Activated effector memory CD4-positive, alpha-beta T cell treated with Interleukin-2 at 50 U/mL for 16 hours (primary cell): Measurements from ENCODE around the gene EML4.
"Not testable (repeated sequence)": the region's sequence is repeated elsewhere in the genome, so short reads cannot be mapped to it uniquely, and the experiment has no call there.

Experiments
- DNase-seq: peaks from one replicate; pipeline ENCODE4 v3.0.0-alpha.2; 2020

Gene EML4

GRCh38 chr2:42315844-42316470, 146.8 kb downstream of the EML4 start:
- DNase-seq = no peak

DNA sequence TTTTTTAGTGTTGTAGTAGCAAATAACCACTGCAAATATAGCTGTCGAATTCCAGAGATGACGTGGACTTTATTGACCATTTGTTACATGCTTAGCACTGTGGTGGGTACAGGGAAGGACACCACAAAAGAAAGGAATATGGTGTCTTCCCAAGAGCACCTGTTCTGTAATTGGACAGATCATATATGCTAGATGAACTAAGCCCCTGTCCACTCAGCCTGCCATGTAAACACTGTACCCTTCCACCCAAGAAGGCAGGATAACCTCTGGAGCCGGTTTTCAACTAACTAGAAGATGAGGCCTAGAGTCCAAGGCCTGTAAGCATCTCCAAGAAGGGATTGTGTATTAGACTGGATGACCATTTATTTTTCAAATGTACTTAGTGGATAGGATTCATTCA, 147.8 kb downstream of the EML4 start:
- no peak for DNase-seq

DNA sequence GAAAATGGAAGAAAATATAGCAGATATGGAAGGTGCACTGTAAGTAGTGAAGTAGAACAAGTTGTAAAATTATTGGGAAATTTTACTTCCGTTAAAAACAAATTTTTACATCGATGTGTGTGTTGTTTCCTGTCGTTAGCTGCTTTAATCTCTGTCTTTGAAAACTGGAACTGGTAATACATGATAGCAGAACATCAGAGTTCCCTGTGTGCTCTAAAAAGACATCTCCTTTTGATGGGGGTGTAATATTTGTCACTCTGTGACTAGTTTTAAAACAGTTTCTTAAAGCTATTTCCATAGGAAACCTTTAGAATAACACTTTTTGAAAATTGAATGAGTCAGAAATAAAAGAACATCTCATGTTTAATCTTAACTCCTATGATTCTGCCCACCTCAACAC, 148.3 kb downstream of the EML4 start:
- no peak for DNase-seq

DNA sequence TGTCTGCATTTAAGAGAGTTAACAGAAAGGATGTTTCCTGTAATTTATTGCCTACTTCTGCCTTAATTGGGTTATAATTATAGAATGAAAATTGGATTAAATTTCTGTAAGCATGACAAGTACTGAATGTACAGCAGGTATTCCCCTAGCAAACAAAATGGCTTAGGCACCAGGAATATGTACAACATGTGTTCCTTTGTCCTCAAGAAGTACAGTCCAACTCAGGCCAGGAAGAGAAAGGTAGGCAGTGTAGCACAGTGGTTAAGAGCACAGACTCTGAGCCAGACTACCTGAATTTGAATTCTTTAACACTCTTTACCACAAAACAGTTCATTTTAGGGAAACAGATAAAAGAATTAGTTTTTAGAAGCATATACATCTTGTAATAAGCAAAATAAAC, 148.8 kb downstream of the EML4 start:
- no peak for DNase-seq

DNA sequence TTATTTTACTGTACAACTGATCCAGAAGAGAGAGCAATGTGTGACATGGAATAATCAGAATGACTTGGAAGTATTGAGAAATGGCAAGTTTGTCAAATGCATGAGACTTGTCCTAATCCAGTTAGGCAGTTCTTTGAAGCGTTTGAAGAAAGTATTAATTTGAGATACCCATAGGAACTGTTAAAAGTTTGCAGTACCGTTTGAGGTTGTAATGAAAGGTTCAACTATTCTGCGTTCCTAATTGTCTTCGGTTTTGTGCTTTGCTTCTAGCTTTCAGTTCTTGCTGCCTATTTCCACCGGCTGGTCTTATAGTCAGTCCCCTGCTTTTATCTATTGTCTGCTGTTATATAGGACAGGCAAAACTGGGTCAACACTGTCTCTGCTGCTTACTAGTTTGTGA, 150.1 kb downstream of the EML4 start:
- DNase-seq = no peak

GRCh38 chr2:42321452-42322064, 152.4 kb downstream of the EML4 start:
- DNase-seq = no peak

- no peak for DNase-seq
Measured at GRCh38 chr2:42324244-42324643, 155.1 kb downstream of the EML4 start.

DNA sequence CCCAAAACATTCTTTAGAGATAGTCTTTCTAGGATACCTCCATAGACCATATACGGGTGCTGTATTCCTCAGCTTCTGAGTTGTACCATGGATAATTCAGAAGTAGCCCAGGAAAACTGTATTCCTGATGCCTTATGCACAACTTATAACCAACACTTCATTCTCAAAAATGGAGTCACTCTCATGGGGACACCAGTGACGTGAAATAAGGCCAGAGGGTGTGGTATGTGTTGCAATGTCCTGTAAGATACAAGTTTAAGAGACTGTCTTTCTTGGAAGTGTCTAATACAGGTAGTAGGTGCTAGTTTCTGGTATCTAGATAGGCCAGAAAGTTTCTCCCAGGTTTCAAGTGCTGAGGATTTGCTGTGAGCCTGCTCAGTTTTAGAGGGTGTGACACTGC, 155.8 kb downstream of the EML4 start:
- no peak for DNase-seq

- DNase-seq = no peak
Measured at GRCh38 chr2:42325609-42326008, 156.5 kb downstream of the EML4 start.

- no peak for DNase-seq
Measured at GRCh38 chr2:42327125-42327524, 158.0 kb downstream of the EML4 start.

DNA sequence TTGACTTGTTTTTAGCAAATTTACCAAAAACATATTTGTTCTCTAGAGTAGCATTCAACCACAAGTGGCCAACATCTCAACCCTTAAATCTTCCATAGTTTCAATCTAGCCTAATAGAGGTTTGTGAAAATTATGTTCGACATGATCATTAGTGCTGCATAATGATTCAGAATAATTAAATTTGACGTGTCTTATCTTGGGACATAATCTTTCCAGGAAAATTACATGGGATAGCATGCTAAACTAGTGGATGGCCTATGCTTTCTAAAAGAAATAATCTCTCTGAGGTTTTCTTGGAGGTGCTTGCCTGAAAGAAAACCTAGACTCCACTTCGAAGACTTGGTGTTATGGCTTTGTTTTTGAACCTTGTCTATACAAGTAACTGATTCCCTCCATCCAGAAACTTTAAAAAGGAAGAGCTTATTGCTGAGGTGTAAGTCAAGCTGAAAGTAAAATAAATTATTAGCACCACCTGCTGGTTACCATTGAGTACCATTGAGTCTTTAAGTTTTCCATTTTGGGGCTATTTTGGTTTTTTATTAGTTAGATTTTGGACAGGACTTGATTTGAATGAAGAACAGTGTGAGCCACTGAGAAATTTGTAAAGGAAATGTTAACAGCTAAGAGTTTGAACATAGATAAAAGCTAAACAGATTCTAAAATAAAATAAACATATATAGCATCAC, 159.1 kb downstream of the EML4 start:
- no peak for DNase-seq

DNA sequence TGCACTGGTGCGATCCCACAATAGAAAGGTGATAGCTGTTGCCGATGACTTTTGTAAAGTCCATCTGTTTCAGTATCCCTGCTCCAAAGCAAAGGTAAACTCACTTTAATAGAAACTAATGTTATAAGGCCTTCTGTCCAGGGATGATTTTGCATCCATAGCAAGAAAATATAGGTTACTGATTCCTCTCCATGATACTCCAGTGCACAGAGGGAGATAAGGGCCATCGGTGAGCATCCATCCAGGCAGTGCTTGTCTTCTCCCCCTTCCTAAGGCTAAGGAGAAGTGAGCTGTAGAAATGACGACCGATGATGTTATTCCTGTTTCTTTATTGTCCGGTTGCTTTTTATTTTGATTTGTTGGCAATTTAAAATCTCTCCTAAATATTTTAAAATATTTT, 159.8 kb downstream of the EML4 start:
- no peak for DNase-seq

DNA sequence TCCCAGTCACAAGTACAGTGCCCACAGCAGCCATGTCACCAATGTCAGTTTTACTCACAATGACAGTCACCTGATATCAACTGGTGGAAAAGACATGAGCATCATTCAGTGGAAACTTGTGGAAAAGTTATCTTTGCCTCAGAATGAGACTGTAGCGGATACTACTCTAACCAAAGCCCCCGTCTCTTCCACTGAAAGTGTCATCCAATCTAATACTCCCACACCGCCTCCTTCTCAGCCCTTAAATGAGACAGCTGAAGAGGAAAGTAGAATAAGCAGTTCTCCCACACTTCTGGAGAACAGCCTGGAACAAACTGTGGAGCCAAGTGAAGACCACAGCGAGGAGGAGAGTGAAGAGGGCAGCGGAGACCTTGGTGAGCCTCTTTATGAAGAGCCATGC, 160.6 kb downstream of the EML4 start:
- DNase-seq = no peak

DNA sequence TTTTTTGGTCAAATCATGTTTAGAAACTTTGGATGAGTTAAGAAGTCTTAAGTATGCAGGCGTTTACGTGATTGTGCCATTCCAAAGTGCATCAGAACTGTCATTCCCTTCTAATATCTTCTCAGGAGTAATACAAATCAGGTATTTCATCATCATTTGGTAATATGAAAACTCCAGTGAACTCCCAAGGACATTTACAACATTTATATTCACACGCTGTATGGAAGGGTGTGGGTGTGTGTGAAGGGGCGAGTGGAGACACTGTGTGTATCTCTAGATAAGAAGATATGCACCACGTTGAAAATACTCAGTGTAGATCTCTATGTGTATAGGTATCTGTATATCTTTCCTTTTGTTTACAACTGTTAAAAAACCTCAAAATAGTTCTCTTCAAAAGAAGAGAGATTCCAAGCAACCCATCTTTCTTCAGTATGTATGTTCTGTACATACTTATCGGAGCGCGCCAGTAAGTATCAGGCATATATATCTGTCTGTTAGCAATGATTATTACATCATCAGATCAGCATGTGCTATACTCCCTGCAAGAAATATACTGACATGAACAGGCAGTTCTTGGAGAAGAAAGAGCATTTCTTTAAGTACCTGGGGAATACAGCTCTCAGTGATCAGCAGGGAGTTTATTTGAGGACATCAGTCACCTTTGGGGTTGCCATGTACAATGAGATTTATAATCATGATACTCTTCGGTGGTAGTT, 162.6 kb downstream of the EML4 start:
- DNase-seq = no peak

GRCh38 chr2:42332575-42332974, 163.4 kb downstream of the EML4 start:
- DNase-seq = no peak

- no peak for DNase-seq
Measured at GRCh38 chr2:42333579-42333978, 164.4 kb downstream of the EML4 start.

DNA sequence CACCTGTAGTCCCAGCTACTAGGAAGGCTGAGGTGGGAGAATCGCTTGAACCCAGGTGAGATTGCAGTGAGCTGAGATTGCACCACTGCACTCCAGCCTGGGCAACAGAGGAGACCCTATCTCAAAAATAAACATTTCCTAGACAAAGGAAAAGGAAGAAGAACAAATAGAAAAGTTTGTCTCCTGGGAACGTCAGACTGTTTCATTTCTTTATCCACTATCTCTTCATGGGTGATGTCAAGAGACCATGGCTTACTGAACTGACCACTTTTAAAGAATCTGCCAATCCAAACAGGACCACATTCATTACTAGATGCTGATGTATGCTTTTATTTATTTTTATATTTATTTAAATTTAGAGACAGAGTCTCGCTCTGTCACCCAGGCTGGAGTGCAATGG, 165.1 kb downstream of the EML4 start:
- no peak for DNase-seq

- not testable (repeated sequence) for DNase-seq
Measured at GRCh38 chr2:42334865-42335264, 165.7 kb downstream of the EML4 start.

DNA sequence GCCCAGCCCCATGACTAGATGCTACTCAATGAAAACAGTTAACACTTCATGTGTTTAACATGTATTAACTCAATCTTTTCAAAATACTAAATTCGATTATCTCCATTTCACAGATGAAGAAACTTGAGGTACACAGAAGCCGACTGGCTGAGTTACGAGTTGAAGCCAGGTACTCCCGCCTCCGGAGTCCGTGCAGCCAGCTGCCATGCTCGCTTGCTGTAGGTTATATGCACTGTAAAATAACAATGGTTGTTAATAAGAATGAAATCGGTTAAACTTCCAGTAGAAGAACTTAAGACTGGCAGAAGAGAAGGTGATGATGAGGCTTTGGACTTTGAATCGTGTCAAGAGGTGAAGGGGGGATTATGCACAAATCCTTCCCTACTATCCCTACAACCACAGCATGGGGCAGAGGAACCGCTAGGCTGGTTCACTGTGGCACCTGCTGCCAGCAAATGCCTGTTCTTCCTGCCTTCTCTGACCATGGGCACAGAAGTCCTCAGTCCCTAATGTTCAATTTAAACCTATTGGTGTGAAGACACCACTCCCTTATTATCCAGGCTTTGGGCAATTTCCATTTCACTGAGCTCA, 166.5 kb downstream of the EML4 start:
- no peak for DNase-seq

DNA sequence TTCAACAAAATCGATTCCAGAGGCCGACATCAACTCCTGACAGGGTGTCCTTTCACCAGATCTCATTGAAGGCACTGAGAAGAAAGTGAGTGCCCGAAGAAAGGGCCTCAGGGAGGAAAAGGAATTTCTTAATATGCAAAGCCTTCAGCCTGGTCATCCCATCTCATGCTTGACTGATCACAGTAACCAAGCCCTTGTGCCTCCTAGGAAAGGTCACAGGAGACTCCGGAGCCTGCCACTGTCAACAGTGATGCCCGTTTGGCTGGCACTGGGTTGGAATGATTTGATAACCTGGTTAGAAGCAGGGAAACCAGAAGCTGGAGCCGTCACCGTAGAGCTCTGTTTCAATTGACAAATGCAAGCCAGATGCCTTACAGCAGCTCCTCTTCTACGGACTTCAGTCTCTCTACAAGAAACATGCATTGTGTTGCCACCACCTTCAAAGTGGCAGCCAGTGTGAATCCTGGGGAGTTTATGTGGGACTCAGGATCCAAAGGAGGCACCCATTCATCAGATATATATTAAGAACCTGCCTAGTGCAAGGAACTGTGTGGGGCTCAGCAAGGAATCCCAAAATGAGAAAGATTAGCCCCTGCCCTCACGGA, 167.3 kb downstream of the EML4 start:
- no peak for DNase-seq

- DNase-seq = no peak
Measured at GRCh38 chr2:42337356-42337820, 168.2 kb downstream of the EML4 start.

- DNase-seq = no peak
Measured at GRCh38 chr2:42337846-42338566, 168.9 kb downstream of the EML4 start.
